Lung (tissue), 12 donors: ENCODE results near the gene KCTD6. TPM values are rescaled to one million over a fixed set of nuclear protein-coding genes. Genes with fewer than 3 reads are reported as not detected.

Experiments used
- ATAC-seq: fragments of 200-7000 bp; cut with Tn5 transposase; one replicate; pipeline ENCODE4 v1.9.1; 2020; ENCODE audit warnings: moderate number of reproducible peaks; ENCODE audit not compliant: insufficient read depth, low FRiP score
- DNase-seq, 3 donors: peaks; one replicate each; pipeline ENCODE4 v3.0.0-alpha.2; 2013 to 2017
- H3K27ac ChIP-seq, 2 donors: one replicate each; pipeline ENCODE4 v1.5.1; 2013; ENCODE audit warnings: mild to moderate bottlenecking in 2 of 2, moderate library complexity in 2 of 2, control low read depth in 1 of 2, inconsistent platforms in 1 of 2, low read depth in 1 of 2, low read length in 1 of 2
- H3K27me3 ChIP-seq, 3 donors: one replicate each; pipeline ENCODE4 v1.5.1; 2013; ENCODE audit warnings: low read length in 2 of 3; ENCODE audit not compliant: control insufficient read depth in 3 of 3, insufficient read depth in 3 of 3
- H3K36me3 ChIP-seq, 4 donors: one replicate each; pipeline ENCODE4 v1.5.1; 2013; ENCODE audit warnings: low read length in 4 of 4, mild to moderate bottlenecking in 1 of 4, moderate library complexity in 1 of 4; ENCODE audit not compliant: control insufficient read depth in 4 of 4, insufficient read depth in 4 of 4
- H3K4me1 ChIP-seq, 5 donors: one replicate each; pipeline ENCODE4 v1.5.1; 2013; ENCODE audit warnings: low read length in 5 of 5, mild to moderate bottlenecking in 2 of 5, moderate library complexity in 1 of 5; ENCODE audit not compliant: control insufficient read depth in 5 of 5, insufficient read depth in 5 of 5
- H3K4me3 ChIP-seq: one replicate; pipeline ENCODE4 v1.5.1; 2013; ENCODE audit warnings: mild to moderate bottlenecking, control low read depth, moderate library complexity
- H3K9ac ChIP-seq, 2 donors: one replicate each; pipeline ENCODE4 v1.5.1; 2013; ENCODE audit warnings: low read length in 2 of 2, control low read depth in 1 of 2; ENCODE audit not compliant: insufficient read depth in 1 of 2
- H3K9me3 ChIP-seq, 4 donors: one replicate each; pipeline ENCODE4 v1.5.1; 2013; ENCODE audit warnings: low read length in 3 of 4, mild to moderate bottlenecking in 1 of 4, moderate library complexity in 1 of 4; ENCODE audit not compliant: control insufficient read depth in 4 of 4, insufficient read depth in 3 of 4
- WGBS, 2 donors: extraction: QIAGEN DNeasy Blood & Tissue Kit; methylation state at CpG; one replicate each; pipeline ENCODE4 v1.1.7; 2013; 5-methylcytosine and 5-hydroxymethylcytosine counted together
- polyA plus RNA-seq, 2 donors: library from polyadenylated mRNA; stranded (reverse); fragments of 200-250 nt; gene quantifications; one replicate each; pipeline ENCODE4 v1.2.1, GENCODE V29; 2013
- total RNA-seq, 2 donors: library from RNA; depleted of rRNA in 1 of 2; stranded (reverse); fragments of >200 nt in 1 of 2; gene quantifications; one replicate each; pipeline ENCODE4 v1.2.1, GENCODE V29; 2014 to 2021
- TF ChIP-seq, protein P1 (sequence below): IDR thresholded peaks from 2 replicates; pipeline ENCODE4 v1.5.1; 2012; ENCODE audit warnings: mild to moderate bottlenecking; ENCODE audit errors: control extremely low read depth, extremely low read depth
- donor health status: control.
- donor health status: control.
- donor health status: Bipolar disorder and iron deficiency.
- donor health status: healthy.
- donor health status: DM: yes; HTN: yes; CAD: no.

The KCTD6 gene
- total and polyA plus RNA-seq, 4 donors = 5.4 to 18.0 (median 7.8) TPM

DNA sequence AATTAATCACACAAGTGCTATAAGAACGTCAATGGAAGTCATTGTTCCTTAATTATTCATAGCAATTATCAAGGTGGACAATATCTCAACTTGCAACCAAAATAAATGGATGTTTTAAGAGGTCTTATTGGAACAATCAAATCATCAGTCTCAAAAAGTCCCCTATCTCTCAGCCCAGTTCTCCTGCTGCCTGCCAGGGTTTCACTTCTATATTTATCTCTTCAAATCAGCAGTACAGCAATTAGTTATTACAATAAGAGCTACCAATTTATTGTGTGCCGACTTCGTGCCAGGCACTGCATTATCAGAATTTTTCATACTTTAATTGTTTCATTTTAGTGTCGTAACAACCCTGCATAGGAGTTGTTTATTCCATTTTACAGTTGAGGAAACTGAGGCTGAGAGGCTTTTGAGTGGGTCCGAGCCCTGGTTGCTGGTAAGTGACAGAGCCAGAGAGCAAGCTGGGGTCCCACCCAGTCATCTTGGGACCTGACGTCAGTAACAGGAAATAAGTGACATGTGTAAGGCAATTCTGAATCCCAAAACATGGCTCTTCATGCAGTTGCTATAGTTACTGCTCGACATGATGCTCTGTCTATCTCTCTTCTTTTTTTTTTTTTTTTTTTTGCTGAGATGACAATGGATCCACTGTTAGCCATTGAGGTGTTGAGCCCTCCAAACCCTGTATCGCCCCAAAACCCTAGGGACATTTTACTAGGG is 8.8 kb upstream of the KCTD6 start:
- TF ChIP-seq, protein P1, sequence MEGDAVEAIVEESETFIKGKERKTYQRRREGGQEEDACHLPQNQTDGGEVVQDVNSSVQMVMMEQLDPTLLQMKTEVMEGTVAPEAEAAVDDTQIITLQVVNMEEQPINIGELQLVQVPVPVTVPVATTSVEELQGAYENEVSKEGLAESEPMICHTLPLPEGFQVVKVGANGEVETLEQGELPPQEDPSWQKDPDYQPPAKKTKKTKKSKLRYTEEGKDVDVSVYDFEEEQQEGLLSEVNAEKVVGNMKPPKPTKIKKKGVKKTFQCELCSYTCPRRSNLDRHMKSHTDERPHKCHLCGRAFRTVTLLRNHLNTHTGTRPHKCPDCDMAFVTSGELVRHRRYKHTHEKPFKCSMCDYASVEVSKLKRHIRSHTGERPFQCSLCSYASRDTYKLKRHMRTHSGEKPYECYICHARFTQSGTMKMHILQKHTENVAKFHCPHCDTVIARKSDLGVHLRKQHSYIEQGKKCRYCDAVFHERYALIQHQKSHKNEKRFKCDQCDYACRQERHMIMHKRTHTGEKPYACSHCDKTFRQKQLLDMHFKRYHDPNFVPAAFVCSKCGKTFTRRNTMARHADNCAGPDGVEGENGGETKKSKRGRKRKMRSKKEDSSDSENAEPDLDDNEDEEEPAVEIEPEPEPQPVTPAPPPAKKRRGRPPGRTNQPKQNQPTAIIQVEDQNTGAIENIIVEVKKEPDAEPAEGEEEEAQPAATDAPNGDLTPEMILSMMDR = no peak

DNA sequence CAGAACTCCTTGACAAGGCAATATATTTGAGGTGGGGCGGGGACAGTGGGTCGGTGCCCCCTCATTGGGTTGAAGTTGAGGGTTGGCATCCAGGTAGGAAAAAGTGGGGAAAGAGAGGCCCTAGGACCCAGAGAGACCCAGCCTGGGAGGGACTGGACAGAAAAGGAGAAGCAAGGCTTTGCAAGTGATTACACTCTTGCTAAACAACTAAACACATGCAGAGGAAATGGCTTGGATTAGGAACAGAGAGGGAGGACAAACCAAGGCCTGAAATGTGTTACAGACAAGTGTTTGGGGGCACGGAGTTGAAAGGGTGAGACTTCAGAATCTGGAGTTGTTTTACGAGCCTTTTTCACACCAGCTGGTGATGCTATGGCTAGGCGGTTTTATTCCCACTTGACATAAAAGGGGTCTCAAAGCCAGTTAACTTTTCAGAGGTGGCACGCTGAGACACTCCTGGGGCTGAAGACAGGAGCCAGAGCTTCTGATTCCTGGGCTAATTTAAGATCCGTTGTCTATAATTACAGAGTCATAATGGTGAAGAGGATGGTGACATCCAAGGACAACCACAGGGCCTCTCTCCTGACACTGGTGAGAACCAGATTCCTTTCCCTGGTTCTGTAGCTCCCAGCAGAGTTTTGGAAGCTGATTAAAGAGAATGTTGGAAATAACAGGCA is 7.7 kb upstream of the KCTD6 start:
- ATAC-seq (no peak), DNase-seq (no peak)
- Histone ChIP-seq H3K36me3 (no peaks in the 10 kb centered on the region), H3K9ac (no peak overlapping the region), H3K9me3 (no peaks in the 10 kb centered on the region), H3K4me3 (no peak overlapping the region), H3K27ac (peak overlapping the region in 1 of 2 donors; percentile 27), H3K27me3 (no peaks in the 10 kb centered on the region), H3K4me1 (peaks cover 0 to 4% (median 0%) of the 10 kb centered on the region in 5 donors)
- TF ChIP-seq, protein P1 = no peak
- 60 to 70% methylated on average over 7 of the region's 7 CpGs for WGBS, 2 donors

More for the DNA sequence above, 8.8 kb upstream of the KCTD6 start:
- no peak overlapping the region for H3K9ac ChIP-seq
- H3K9me3 ChIP-seq = no peaks in the 10 kb centered on the region
- peaks cover 0 to 4% (median 0%) of the 10 kb centered on the region in 5 donors for H3K4me1 ChIP-seq
- 60 to 71% methylated on average over 8 of the region's 8 CpGs for WGBS, 2 donors
- DNase-seq = peak in 1 of 3 donors; percentile 24
- H3K27me3 ChIP-seq = no peaks in the 10 kb centered on the region
- no peaks in the 10 kb centered on the region for H3K36me3 ChIP-seq
- H3K27ac ChIP-seq = no peak overlapping the region
- ATAC-seq = no peak
- H3K4me3 ChIP-seq = no peak overlapping the region

DNA sequence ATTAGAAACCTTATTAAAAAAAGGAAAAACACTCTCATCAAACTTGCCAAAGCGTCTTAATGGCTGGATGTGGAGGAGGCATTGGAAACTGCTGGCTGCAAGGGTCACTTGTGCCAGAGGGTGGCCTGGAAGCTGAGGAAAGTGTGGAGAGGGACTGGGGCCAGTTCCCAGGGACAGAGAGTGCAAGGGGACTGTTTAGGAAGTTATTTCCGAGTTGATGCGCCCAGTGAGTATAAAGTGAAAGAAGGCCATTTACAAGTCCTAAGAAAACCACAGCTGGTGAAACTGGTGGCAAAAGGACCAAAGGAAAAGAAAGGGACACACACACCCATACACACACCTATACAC is 7.2 kb upstream of the KCTD6 start:
- TF ChIP-seq, protein P1 = no peak
- ATAC-seq (no peak), DNase-seq (peak in 1 of 3 donors; percentile 16)
- Histone ChIP-seq H3K9ac (no peak overlapping the region), H3K36me3 (no peaks in the 10 kb centered on the region), H3K4me3 (no peak overlapping the region), H3K27me3 (no peaks in the 10 kb centered on the region), H3K9me3 (no peaks in the 10 kb centered on the region), H3K4me1 (peaks cover 0 to 4% (median 0%) of the 10 kb centered on the region in 5 donors), H3K27ac (peak overlapping the region in 1 of 2 donors; percentile 27)
- WGBS, 2 donors = 76 to 81% methylated on average over 3 of the region's 3 CpGs
